NT2/D1 (cell line): Measurements from ENCODE around the gene TRAPPC3.

Experiments
- DNase-seq: peaks from one replicate; pipeline ENCODE4 v3.0.0-alpha.2; 2011; ENCODE audit warnings: low read depth, low spot score
- H3K27me3 ChIP-seq: 2 replicates; pipeline ENCODE4 v1.6.0; 2011; ENCODE audit warnings: mild to moderate bottlenecking; ENCODE audit not compliant: insufficient read length, insufficient read depth
- H3K36me3 ChIP-seq: 2 replicates; pipeline ENCODE4 v1.6.1; 2011; ENCODE audit warnings: mild to moderate bottlenecking, low read length, mixed read lengths; ENCODE audit not compliant: insufficient read depth, insufficient read length
- H3K4me1 ChIP-seq: 2 replicates; pipeline ENCODE4 v1.5.1; 2011; ENCODE audit not compliant: insufficient read depth, insufficient read length
- H3K4me3 ChIP-seq: 2 replicates; pipeline ENCODE4 v1.5.1; 2011; ENCODE audit warnings: low read depth; ENCODE audit not compliant: insufficient read length
- H3K9ac ChIP-seq: 2 replicates; pipeline ENCODE4 v1.6.0; 2011; ENCODE audit warnings: low read depth; ENCODE audit not compliant: insufficient read length
- H3K9me3 ChIP-seq: 2 replicates; pipeline ENCODE4 v1.5.1; 2011; ENCODE audit warnings: mild to moderate bottlenecking, low read length; ENCODE audit not compliant: insufficient read depth
- SUZ12 ChIP-seq: IDR thresholded peaks from 2 replicates; pipeline ENCODE4 v1.6.1; 2011; ENCODE audit not compliant: insufficient read length, insufficient read depth; ENCODE audit errors: extremely low read depth
- YY1 ChIP-seq: IDR thresholded peaks from 2 replicates; pipeline ENCODE4 v1.6.1; 2011; ENCODE audit not compliant: insufficient read length, insufficient read depth
- ZNF274 ChIP-seq: IDR thresholded peaks from 2 replicates; pipeline ENCODE4 v1.6.1; 2011; ENCODE audit warnings: mild to moderate bottlenecking, low read depth, low read length

Gene TRAPPC3

DNA sequence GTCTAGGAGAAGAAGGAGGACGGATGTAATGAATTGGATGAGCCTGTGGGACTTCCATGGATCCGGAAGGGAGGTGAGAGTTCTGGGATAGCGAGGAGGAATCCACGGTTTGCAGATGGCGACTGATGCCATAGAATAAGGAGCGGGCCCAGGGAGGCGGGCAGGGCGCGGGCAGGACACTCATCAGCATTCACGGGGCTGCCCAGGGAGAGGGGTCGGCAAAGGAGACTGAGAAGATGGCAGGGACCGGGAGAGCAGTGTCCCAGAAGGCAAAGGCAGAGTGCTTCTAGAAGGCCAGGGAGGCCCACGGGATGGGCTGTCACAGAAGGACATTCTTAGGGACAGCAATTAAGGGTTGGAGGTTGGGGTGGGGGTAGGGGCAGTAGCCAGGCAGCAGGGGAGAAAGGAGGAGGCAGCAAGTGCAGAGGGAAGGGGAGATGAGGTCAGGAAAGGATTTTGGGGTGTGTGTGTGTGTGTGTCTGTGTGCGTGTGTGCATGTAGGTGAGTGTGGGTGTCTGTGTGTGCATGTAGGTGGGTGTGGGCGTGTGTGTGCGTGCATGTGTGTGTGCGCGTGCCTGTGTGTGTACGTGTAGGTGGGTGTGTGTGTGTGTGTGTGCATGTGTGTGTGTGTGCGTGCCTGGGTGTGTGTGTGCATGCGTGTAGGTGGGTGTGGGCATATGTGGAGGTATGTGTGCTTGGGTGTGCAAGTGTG is 23.1 kb downstream of the TRAPPC3 start:
- Histone ChIP-seq H3K9me3 (no peaks in the 10 kb centered on the region), H3K27me3 (peaks cover 49% of the 10 kb centered on the region), H3K4me3 (no peak overlapping the region), H3K9ac (peak overlapping the region; percentile 18), H3K36me3 (no peaks in the 10 kb centered on the region), H3K4me1 (peaks cover 20% of the 10 kb centered on the region)
- no peak for DNase-seq
- TF ChIP-seq SUZ12, result no peak
- TF ChIP-seq YY1, result no peak
- TF ChIP-seq ZNF274, result no peak

DNA sequence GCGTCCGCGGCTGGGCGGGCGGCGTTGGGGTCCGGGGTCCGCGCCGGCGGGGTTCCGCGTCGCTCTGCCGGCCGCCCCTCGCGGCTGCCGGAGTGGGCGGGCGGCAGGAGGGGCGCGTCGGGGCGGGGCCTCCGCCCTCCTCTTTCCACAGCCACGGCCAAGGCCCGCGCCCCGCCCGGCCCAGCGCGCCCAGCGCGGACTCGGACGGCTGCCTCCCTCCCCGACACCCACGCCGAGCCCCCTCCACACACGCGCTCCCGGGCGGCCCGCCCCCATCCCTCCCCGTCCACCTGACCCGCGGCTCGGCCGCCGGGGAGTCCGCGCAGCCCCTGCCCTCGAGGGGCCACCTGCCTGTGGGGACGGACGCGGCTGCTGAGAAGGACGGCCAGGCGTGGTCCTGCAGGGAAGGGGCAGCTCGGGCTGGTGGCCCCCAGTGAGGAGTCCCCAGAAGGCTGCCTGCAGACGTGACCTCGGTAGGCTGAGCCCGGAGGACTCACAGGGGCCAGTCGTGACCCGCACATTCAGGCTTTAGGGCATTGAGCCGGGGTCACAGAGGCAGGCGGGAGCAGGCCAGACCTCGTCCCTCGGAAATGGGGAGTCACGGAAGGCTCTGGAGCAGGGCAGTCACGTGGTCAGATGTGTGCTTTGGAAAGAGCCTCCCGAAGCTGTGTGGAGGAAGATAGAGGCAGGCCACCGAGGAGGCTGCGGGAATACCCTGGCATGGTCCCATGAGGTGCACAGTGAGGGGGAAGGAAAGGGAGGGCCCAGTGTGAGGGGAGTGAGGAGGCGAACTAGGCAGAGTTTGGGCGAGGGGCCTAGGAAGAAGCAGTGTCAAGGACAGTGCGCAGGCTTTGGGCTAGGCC is 23.9 kb downstream of the TRAPPC3 start, which contains the start of gene COL8A2:
Gene COL8A2 (minus strand): TSS at position 94 of the 863 bp plus-strand sequence. CDS start 24,980 bp downstream, outside the sequence.
- peaks cover 20% of the 10 kb centered on the region for H3K4me1 ChIP-seq
- H3K4me3 ChIP-seq, result peak within 1 kb of the TSS; percentile 17
- no peaks in the 10 kb centered on the region for H3K36me3 ChIP-seq
- peak within 1 kb of the TSS; percentile 68 for H3K9ac ChIP-seq
- TF ChIP-seq SUZ12 (peak; percentile 74), YY1 (no peak), ZNF274 (no peak)
- peaks cover 49% of the 10 kb centered on the region for H3K27me3 ChIP-seq
- no peaks in the 10 kb centered on the region for H3K9me3 ChIP-seq
- DNase-seq, result no peak

- Histone ChIP-seq H3K4me3 (peak overlapping the region; percentile 17), H3K27me3 (peaks cover 49% of the 10 kb centered on the region), H3K9me3 (no peaks in the 10 kb centered on the region), H3K9ac (no peak overlapping the region), H3K4me1 (peaks cover 20% of the 10 kb centered on the region), H3K36me3 (no peaks in the 10 kb centered on the region)
- no peak for DNase-seq
- no peak for TF ChIP-seq ZNF274
- no peak for TF ChIP-seq SUZ12
- no peak for TF ChIP-seq YY1
Measured at GRCh38 chr1:36124404-36125128, 24.7 kb downstream of the TRAPPC3 start.

GRCh38 chr1:36123356-36123755 is 25.9 kb downstream of the TRAPPC3 start:
- DNase-seq, result no peak
- no peaks in the 10 kb centered on the region for H3K9me3 ChIP-seq
- H3K36me3 ChIP-seq, result no peaks in the 10 kb centered on the region
- H3K27me3 ChIP-seq, result peaks cover 49% of the 10 kb centered on the region
- peaks cover 26% of the 10 kb centered on the region for H3K4me1 ChIP-seq
- H3K9ac ChIP-seq, result no peak overlapping the region
- no peak overlapping the region for H3K4me3 ChIP-seq
- no peak for TF ChIP-seq ZNF274
- TF ChIP-seq SUZ12, result no peak
- TF ChIP-seq YY1, result no peak

- H3K27me3 ChIP-seq, result peaks cover 49% of the 10 kb centered on the region
- H3K9ac ChIP-seq, result no peak overlapping the region
- H3K36me3 ChIP-seq, result no peaks in the 10 kb centered on the region
- no peaks in the 10 kb centered on the region for H3K9me3 ChIP-seq
- H3K4me3 ChIP-seq, result no peak overlapping the region
- peaks cover 32% of the 10 kb centered on the region for H3K4me1 ChIP-seq
- no peak for DNase-seq
- TF ChIP-seq ZNF274, result no peak
- TF ChIP-seq SUZ12, result no peak
- TF ChIP-seq YY1, result no peak
Measured at GRCh38 chr1:36122062-36123030, 26.9 kb downstream of the TRAPPC3 start.

DNA sequence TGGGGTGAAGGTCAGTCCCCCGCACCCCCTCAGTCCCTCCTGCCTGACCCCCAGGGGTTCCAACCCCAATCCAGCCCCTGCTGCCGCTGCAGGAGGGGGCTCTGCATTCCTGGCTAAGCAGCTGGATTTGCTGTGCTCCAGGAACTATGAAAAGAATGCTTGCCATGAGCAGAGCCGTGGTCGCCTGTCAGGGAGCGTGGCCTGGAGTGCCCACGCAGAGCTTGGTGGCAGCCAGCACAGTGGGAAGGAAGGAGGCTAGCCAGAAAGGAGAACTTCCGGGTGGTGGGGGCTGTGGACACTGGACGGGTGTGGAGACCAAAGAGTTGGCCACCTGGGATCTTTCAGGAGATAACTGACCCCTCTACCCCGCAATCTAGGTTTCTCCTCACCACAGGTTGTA is 29.8 kb downstream of the TRAPPC3 start:
- no peak for DNase-seq
- H3K36me3 ChIP-seq, result no peaks in the 10 kb centered on the region
- no peaks in the 10 kb centered on the region for H3K9me3 ChIP-seq
- TF ChIP-seq ZNF274 (no peak), YY1 (no peak), SUZ12 (no peak)
- peaks cover 24% of the 10 kb centered on the region for H3K27me3 ChIP-seq
- peaks cover 27% of the 10 kb centered on the region for H3K4me1 ChIP-seq
- no peak overlapping the region for H3K4me3 ChIP-seq
- no peak overlapping the region for H3K9ac ChIP-seq
